Stimulated activated CD8-positive, alpha-beta memory T cell treated with anti-CD3 and anti-CD28 coated beads, Interleukin-2, amount 100 ng/mL, for 48 hours (primary cell): Measurements from ENCODE around the gene NOP16.

Experiments
- DNase-seq, 2 donors: peaks; one replicate each; pipeline ENCODE4 v3.0.0-alpha.2; 2020; ENCODE audit warnings: low read depth in 2 of 2

The NOP16 gene

GRCh38 chr5:176388444-176389134 lies at the start of gene NOP16, which contains the start of gene HIGD2A:
TSS of gene NOP16 (minus strand) at chr5:176388598. CDS start at chr5:176388539, 59 bp downstream.
TSS of gene HIGD2A (plus strand) at chr5:176388751. CDS start at chr5:176388820, 69 bp downstream.
- peak; percentile 98 to 99 for DNase-seq

DNA sequence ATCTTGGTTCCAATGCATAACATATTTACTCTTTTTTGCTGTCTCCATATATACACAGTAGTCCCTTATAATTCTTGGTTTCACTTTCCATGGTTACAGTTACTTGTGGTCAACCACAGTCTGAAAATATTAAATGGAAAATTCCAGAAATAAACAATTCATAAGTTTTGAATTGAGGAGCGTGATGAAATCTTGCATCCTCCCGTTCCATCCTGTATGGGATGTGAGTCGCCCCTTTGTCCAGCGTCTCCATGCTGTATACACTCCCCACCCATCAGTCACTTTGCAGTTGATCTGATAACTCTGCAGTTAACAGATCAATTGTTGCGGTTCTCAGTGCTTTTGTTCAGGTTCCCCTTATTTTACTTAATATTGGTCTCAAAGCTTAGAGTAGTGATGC lies 48.3 kb upstream of the NOP16 start:
- no peak for DNase-seq

- no peak for DNase-seq
These were observed 44.3 kb upstream of the NOP16 start for GRCh38 chr5:176432707-176433106.

GRCh38 chr5:176429972-176430371 lies 41.6 kb upstream of the NOP16 start:
- DNase-seq: no peak

GRCh38 chr5:176427971-176428370 lies 39.6 kb upstream of the NOP16 start:
- no peak for DNase-seq

- DNase-seq: no peak
These were observed 38.5 kb upstream of the NOP16 start for GRCh38 chr5:176426876-176427275.

- no peak for DNase-seq
These were observed 37.4 kb upstream of the NOP16 start for GRCh38 chr5:176425791-176426190.

GRCh38 chr5:176425138-176425537 lies 36.7 kb upstream of the NOP16 start:
- DNase-seq: no peak

GRCh38 chr5:176424181-176424580 lies 35.8 kb upstream of the NOP16 start:
- DNase-seq: no peak

DNA sequence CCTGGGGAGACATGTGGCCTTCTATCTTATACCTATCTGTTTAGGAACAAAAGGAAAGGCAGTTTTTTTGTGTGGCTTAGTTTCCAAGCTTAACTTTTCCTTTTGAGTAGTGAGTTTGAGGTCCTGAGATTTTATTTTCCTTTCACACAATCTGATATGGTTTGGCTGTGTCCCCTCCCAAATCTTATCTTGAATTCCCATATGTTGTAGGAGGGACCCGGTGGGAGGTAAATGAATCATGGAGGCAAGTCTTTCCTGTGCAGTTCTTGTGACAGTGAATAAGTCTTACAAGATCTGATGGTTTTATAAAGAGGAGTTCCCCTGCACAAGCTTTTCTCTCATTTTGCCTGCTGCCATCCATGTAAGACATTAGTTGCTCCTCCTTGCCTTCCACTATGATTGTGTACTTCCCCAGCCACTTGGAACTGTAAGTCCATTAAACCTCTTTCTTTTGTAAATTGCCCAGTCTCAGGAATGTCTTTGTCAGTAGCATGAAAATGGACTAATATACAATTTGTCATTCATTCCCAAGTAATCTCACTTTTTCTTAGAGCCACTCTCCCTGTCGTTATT lies 32.7 kb upstream of the NOP16 start:
- DNase-seq: no peak

GRCh38 chr5:176420086-176420485 lies 31.7 kb upstream of the NOP16 start:
- DNase-seq: no peak

GRCh38 chr5:176418251-176418650 lies 29.9 kb upstream of the NOP16 start:
- DNase-seq: no peak

GRCh38 chr5:176416965-176417364 lies 28.6 kb upstream of the NOP16 start:
- DNase-seq: no peak

GRCh38 chr5:176415952-176416924 lies 27.8 kb upstream of the NOP16 start, which contains the start of gene CLTB:
TSS of gene CLTB (minus strand) at chr5:176416539. CDS start at chr5:176416363, 176 bp downstream.
- peak; percentile 85 to 89 for DNase-seq

GRCh38 chr5:176415240-176415951 lies 27.0 kb upstream of the NOP16 start:
- no peak for DNase-seq

DNA sequence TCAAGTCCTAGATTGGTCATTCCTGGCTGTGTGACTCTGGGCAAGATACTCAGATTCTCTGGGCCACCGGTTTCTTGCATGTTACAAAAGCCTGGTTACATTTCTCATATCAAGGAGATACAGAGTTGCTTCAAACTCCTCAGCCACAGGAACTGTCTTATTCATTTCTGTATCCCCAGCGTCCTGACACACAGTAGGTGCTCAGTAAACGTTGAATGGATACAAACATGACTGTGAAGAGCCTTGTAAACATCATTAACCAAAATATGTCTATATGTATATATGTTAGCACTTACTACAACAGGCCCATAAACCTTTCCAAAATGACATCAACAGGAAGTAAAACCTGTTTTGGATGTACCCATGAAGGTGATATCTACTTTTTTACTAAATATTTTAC lies 26.3 kb upstream of the NOP16 start:
- DNase-seq: no peak

DNA sequence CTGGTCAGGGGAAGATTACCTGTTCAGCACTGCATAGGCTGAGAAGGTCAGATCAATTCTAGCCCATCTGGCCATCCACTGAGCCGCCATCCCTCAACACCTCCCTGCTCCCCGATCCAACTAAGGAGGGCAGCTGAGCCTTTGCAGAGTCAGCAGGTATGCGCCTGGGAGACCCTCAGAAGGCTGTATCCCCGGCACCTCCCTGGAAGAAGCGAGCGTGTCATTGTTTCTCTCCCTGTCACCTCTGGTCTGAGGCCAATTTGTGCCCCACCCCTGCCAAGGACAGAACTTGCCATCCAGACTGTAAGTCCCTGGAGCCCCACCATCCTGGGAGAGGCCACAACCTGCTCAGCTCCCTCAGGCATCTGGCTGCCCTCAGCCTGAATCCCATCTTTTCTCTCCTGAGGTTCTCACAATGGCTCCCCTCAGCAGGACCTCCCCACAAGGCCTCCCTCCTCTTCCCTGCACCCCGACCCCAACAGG lies 25.4 kb upstream of the NOP16 start:
- DNase-seq: no peak

- DNase-seq: no peak
These were observed 24.8 kb upstream of the NOP16 start for GRCh38 chr5:176413255-176413565.

DNA sequence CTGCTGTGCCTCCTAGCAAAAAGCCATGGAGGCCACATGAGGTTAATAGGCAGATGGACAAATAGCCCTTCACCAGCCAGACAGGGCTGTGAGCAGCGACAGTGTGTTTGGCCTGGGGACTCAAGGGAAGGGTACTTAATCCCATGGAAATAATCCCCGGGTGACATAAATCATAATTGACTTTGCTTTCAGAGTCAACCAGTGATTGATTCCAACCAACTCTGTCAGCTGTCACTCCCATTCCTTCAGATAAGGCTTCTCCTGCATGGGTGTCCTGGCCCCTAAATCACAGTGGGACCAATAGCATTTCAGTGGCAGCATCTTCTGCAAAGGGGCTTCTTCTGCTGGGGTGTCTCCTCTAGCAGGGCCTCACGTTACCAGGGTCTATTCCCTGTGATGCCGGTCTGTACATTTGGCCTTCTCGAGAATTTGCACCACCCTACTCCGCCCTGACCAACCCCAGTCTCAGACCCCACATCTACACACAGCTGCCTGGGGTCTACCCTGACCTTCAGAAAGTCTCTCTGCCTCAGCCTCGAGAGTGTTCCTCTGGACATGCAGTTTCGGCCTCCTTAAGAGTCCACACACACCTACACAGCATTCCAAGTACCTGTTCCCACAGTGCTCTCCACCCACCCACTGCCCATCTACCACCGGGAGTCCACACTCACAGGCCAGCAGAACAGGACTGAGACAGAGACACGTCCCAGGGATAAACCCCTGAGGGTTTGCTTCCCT lies 24.3 kb upstream of the NOP16 start:
- DNase-seq: no peak

DNA sequence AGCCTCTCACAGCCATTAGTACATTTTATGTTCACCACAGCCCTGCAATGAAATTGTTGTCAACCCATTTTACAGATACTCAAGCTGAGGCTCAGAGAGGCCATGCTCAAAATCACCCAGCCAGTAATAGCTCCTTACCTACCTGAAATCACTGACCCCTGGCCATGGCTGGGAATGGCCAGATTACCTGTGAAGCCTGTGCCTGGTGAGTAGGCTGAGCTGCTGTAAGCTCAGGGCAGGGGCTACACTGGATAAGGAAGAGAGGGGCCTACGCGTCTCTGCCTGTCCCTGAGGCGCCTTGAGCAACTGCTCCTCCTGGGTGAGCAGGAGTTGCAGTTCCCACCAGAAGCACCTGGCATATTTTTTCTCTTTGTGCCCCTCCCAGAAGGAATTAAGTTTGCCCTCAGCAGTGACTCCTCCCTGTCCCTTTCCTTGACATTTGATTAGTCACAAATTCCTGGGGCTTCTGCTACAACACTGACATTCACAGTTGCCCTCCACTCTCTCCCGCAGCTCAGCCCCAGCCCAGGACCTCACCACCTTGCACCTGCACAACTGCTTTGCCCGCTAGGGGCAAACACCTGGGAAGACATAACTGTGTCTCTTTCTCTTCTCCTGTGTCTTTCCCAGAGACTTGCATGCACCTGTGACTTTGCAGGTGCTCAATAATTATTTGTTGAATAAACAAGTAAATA lies 22.2 kb upstream of the NOP16 start:
- no peak for DNase-seq
